Ascending aorta (tissue), 2 donors: ENCODE results near the gene KPNA6. TPM values are rescaled to one million over a fixed set of nuclear protein-coding genes. Genes with fewer than 3 reads are reported as not detected.
A peak's percentile ranks its signal among the peaks of the same experiment; 100 is the strongest.

Experiments
- DNase-seq, 2 donors: peaks; one replicate each; pipeline ENCODE4 v3.0.0-alpha.2; 2019; ENCODE audit warnings: low spot score in 2 of 2
- H3K27ac ChIP-seq, 2 donors: fragments of 200-600 bp; sonication (generic); one replicate each; pipeline ENCODE4 v1.5.1; 2016 to 2017; ENCODE audit warnings: mild to moderate bottlenecking in 1 of 2
- H3K27me3 ChIP-seq: fragments of 200-600 bp; sonication (generic); one replicate; pipeline ENCODE4 v1.5.1; 2017
- H3K36me3 ChIP-seq, 2 donors: fragments of 200-600 bp; sonication (generic); one replicate each; pipeline ENCODE4 v1.5.1; 2016
- H3K4me1 ChIP-seq, 2 donors: fragments of 200-600 bp; sonication (generic); one replicate each; pipeline ENCODE4 v1.5.1; 2016 to 2017; ENCODE audit warnings: mild to moderate bottlenecking in 1 of 2
- H3K4me3 ChIP-seq, 2 donors: fragments of 200-600 bp; sonication (generic); one replicate each; pipeline ENCODE4 v1.5.1; 2016 to 2017; ENCODE audit warnings: mild to moderate bottlenecking in 1 of 2
- H3K9me3 ChIP-seq, 2 donors: fragments of 200-600 bp; sonication (generic); one replicate each; pipeline ENCODE4 v1.5.1; 2016
- CTCF ChIP-seq, 3 experiments: fragments of 200-600 bp in 2 of 3; fragments of 450-650 bp in 1 of 3; sonication (generic) in 2 of 3; IDR thresholded peaks; one replicate each; pipeline ENCODE4 v1.5.1; 2016 to 2019; ENCODE audit warnings: antibody characterized with exemption in 3 of 3, mild to moderate bottlenecking in 1 of 3, moderate library complexity in 1 of 3
- intact Hi-C: fragments of 100-400 bp; cut with DNase I; formaldehyde crosslinking; loops from one replicate; pipeline ENCODE4 v1.15.1; 2023
- total RNA-seq: library from RNA; depleted of rRNA; stranded (reverse); fragments of >200 nt; gene quantifications from one replicate; pipeline ENCODE4 v1.1.0, GENCODE V29; 2016

Gene KPNA6
- total RNA-seq, 1 donor from 2014 or later = 26.1 TPM

DNA sequence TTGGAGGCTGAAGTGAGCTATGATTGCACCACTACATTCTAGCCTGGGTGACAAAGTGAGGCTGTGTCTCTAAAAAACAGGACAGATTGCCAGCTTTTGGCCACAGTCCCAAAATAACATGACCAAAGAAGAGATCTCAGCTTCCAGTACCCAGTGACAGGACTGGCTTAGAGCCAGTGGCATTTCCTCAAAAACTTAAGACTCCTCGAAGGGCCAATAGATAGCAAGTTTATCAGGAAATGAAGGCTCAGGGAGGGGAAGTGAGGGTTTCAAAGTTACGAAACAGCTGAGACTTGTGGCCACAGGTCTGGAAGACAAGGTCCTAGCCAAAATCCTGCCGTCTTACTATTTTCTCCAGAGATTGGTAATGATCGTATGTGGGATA lies 41.4 kb upstream of the KPNA6 start:
- H3K4me1 ChIP-seq = peaks cover 7 to 40% of the 10 kb centered on the region in 2 donors
- peak; percentile 59 to 96 for DNase-seq
- no peak for TF ChIP-seq CTCF (IDR thresholded peaks at IDR 0.05)
- no peak overlapping the region for H3K4me3 ChIP-seq
- H3K27me3 ChIP-seq = no peaks in the 10 kb centered on the region
- intact Hi-C loops = loop anchor here (10.0 kb wide), 2 partner anchors 402 to 482 kb away; no protein-coding TSS in a partner anchor
- H3K27ac ChIP-seq = peak overlapping the region; percentile 66 to 70
- no peaks in the 10 kb centered on the region for H3K9me3 ChIP-seq
- no peaks in the 10 kb centered on the region for H3K36me3 ChIP-seq

DNA sequence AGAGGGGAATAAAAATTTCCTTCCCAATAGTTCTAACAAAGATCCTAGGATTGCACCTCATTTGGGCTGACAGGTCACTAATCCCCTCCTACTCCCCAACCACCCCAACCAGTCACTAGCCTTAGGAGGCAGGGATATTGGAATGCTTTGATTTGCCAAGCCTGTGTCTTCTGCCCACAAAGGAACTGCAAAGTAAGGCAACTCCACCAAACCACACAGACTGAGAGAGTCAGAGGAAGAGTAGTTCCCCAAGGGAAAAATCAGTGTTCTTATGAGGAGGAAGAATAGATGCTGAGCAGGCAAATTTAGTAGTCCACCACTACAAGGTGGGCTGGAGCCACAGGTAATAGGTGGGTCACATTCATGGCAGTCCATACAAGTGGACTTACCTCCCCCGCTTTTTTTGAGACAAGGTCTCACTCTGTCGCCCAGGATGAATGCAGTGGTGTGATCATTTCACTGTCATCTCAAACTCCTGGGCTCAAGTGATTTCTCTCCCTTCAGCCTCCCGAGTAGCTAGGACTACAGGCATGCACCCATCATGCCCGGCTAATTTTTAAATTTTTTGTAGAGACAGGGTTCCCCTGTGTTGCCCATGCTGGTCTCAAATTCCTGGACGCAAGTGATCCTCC lies 38.8 kb upstream of the KPNA6 start:
- H3K9me3 ChIP-seq = no peaks in the 10 kb centered on the region
- intact Hi-C loops = loop anchor here (10.0 kb wide), 2 partner anchors 404 to 484 kb away; no protein-coding TSS in a partner anchor
- H3K4me1 ChIP-seq = peaks cover 17 to 32% of the 10 kb centered on the region in 2 donors
- no peak for DNase-seq
- peak overlapping the region in 1 of 2 donors; percentile 26 for H3K27ac ChIP-seq
- H3K36me3 ChIP-seq = no peaks in the 10 kb centered on the region
- no peak overlapping the region for H3K4me3 ChIP-seq
- no peak for TF ChIP-seq CTCF (IDR thresholded peaks at IDR 0.05)
- no peaks in the 10 kb centered on the region for H3K27me3 ChIP-seq

DNA sequence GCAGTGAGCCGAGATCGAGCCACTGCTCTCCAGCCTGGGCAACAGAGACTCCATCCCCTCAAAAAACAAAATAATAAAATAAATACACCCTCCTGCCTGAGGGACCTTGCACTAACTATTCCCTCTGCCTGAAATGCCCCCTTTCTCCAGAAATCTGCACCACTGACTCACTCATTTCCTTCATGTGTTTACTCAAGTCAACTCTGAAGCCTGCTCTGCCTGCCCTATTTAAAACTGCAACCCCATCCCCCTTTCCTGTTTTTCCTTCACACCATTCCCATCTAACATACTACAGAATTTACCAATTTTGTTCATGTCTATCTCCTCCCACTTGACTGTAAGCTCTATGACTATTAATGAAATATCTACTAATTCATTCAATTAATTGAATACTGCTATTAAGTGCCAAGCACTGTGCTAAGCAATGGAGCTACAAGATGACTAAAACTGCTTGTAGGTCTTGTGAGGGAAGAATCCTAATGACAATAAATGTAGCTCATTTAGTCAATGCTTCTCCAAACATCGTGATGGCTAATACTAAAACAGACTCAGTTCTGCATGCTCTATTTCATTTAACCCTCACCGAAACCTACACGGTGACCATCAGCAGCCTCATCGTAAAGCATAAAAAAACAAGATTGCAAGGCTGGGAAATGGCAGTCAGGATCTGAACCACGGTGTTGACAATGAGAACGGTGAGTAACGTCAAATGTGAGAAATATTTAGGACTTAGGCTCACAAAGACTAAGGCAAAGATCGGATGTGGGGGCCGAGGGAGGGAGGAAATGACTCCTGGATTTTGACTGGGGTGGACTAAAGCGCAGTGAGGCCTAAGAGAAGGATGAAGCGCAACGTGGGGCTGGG lies 35.9 kb upstream of the KPNA6 start:
- peak overlapping the region; percentile 75 for H3K4me3 ChIP-seq
- no peak for DNase-seq
- H3K27ac ChIP-seq = peak overlapping the region; percentile 83 to 89
- intact Hi-C loops = loop anchor here (2.0 to 5.0 kb wide), 3 partner anchors 37 to 105 kb away; partner anchors contain the start of genes KHDRBS1, KPNA6 and TXLNA
- peaks cover 7 to 16% of the 10 kb centered on the region in 2 donors for H3K36me3 ChIP-seq
- no peaks in the 10 kb centered on the region for H3K9me3 ChIP-seq
- peaks cover 13 to 22% of the 10 kb centered on the region in 2 donors for H3K4me1 ChIP-seq
- no peak for TF ChIP-seq CTCF (IDR thresholded peaks at IDR 0.05)
- no peaks in the 10 kb centered on the region for H3K27me3 ChIP-seq

GRCh38 chr1:32072622-32073298 lies 35.1 kb upstream of the KPNA6 start, which contains the start of gene TMEM39B:
TMEM39B (plus strand) TSS chr1:32072939; CDS start chr1:32073048, 109 bp downstream.
- DNase-seq = peak; percentile 84 to 98
- Histone ChIP-seq H3K27me3 (no peaks in the 10 kb centered on the region), H3K4me1 (peaks cover 13 to 15% of the 10 kb centered on the region in 2 donors), H3K9me3 (no peaks in the 10 kb centered on the region), H3K36me3 (peaks cover 15 to 24% of the 10 kb centered on the region in 2 donors), H3K27ac (peak within 1 kb of the TSS; percentile 83 to 89), H3K4me3 (peak within 1 kb of the TSS; percentile 75)
- intact Hi-C loops = loop anchor here (2.0 to 5.0 kb wide), 3 partner anchors 36 to 105 kb away; partner anchors contain the start of genes KHDRBS1, KPNA6 and TXLNA
- peak in 2 of 3 experiments; percentile 13 to 22 for TF ChIP-seq CTCF (IDR thresholded peaks at IDR 0.05)
